HG03521 (cell line): ENCODE data around the gene SSX3.
"Not testable (repeated sequence)": the region's sequence is repeated elsewhere in the genome, so short reads cannot be mapped to it uniquely, and the experiment has no call there.

Experiments used
- ATAC-seq: cut with Tn5 transposase; IDR thresholded peaks from one replicate; pipeline ENCODE4 v1.9.1; 2021; ENCODE audit warnings: mild to moderate bottlenecking, moderate library complexity; ENCODE audit not compliant: unreplicated experiment

The SSX3 gene, protein sequence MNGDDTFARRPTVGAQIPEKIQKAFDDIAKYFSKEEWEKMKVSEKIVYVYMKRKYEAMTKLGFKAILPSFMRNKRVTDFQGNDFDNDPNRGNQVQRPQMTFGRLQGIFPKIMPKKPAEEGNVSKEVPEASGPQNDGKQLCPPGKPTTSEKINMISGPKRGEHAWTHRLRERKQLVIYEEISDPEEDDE

DNA sequence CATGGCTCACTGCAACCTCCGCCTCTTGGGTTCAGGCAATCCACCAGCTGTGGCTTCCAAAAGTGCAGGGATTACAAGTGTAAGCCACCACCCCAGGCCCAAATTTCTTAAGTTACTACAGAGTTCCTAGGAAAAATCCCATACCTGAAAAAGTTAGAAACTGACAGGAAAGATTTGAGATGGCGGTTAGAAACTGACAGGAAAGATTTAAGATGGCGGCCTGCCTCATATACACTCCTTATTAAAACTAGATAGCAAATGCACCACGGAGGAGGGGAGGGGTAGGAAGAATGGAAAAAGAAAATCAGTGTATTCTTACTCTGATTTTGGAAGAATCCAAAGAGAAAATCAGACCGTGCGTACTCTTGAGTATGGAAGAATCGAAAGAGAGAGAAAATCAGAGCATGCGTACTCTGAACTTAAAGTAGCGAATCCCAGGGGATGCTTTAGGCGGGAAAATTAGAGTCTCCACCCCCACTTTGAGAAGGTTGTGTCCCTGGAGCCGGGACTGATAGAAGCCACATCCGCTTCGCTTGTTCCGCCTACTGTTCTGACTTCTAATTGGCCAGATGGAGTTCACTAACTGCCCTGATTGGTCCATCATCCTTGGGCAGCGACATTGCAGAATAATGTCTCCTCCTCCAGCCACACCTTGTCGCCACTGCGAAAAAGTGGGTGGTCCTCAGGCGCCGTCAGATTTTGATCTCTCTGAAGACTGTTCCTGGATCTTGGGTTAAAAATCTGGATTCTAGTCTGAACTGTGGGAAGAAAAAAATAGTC is at the start of gene SSX3:
TSS of gene SSX3 (minus strand) at position 389 of the 780 bp plus-strand sequence. CDS start 1,454 bp downstream, outside the sequence.
- not testable (repeated sequence) for ATAC-seq

DNA sequence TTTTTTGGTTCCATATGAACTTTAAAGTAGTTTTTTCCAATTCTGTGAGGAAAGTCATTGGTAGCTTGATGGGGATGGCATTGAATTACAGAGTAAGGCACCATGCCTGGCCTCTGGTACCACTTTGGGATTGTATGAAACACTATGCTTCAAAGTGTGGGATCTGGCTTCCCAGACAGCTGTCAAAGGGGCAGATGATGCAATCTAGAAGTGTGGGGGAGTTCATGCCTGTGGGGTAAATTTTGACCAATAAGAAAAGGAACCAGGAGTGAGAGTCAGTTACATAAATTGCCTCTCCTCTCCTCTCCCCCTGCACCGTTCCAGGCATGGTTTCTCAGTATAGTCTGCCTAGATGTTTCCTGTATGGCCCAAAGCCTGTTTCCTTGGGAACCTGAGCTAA is 41.3 kb upstream of the SSX3 start:
- ATAC-seq: not testable (repeated sequence)

DNA sequence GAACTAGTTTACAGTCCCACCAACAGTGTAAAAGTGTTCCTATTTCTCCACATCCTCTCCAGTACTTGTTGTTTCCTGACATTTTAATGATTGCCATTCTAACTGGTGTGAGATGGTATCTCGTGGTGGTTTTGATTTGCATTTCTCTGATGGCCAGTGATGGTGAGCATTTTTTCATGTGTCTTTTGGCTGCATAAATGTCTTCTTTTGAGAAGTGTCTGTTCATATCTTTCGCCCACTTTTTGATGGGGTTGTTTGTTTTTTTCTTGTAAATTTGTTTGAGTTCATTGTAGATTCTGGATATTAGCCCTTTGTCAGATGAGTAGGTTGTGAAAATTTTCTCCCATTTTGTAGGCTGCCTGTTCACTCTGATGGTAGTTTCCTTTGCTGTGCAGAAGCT is 40.4 kb upstream of the SSX3 start:
- not testable (repeated sequence) for ATAC-seq

GRCh38 chrX:48383239-48383638 is 26.7 kb upstream of the SSX3 start, which contains the start of gene SSX4:
Gene SSX4 (plus strand): TSS chrX:48383539. CDS start chrX:48384054, 515 bp downstream.
- not testable (repeated sequence) for ATAC-seq

- ATAC-seq: not testable (repeated sequence)
Measured at GRCh38 chrX:48370408-48370807, 13.9 kb upstream of the SSX3 start.

DNA sequence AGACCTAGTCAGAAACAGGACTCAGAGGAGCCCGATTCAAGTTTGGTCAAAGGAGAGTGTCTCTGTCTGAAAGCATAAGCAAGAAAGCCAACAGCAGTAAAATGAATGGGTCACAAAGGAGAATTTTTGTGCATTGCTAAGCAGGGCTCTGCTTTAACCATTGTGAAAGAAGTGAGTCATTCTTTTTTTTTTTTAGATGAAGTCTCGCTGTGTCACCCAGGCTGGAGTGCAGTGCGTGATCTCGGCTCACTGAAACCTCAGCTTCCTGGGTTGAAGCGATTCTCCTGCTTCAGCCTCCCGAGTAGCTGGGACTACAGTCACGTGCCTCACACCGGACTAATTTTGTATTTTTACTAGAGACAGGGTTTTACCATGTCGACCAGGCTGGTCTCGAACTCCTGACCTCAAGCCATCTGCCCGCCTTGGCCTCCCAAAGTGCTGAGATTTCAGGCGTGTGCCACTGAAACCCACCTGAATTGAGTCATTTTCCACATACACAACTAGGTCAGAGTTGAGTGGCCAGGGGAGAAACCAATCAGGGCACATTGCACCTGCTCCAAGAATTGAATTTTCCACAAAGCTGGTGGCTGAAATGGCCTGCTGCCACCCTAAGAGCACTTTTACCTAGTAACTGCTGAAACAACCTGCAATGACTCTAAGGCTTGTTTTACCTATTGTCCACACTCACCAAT is 11.4 kb upstream of the SSX3 start:
- not testable (repeated sequence) for ATAC-seq

- ATAC-seq: not testable (repeated sequence)
Measured at GRCh38 chrX:48359281-48359680, 2.8 kb upstream of the SSX3 start.

- no peak for ATAC-seq
Measured at GRCh38 chrX:48357681-48358080, 1.2 kb upstream of the SSX3 start.

- not testable (repeated sequence) for ATAC-seq
Measured at GRCh38 chrX:48346059-48346458, 10.4 kb downstream of the SSX3 start.

- ATAC-seq: not testable (repeated sequence)
Measured at GRCh38 chrX:48313996-48314395, 42.5 kb downstream of the SSX3 start.

DNA sequence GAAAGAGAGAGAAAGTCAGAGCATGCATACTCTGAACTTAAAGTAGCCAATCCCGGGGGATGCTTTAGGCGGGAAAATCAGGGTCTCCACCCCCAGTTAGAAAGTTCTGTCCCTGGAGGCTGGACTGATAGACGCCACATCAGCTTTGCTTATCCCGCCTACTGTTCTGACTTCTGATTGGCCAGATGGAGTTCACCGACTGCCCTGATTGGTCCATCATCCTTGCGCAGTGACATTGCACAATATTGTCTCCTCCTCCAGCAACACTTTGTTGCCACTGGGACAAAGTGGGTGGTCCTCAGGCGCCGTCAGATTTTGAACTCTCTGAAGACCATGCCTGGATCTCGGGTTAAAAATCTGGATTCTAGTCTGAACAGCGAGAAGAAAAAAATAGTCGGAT is 50.3 kb downstream of the SSX3 start:
- ATAC-seq: no peak
